H1 (cell line): ENCODE data around the gene CUL9. TPM values are rescaled to one million over a fixed set of nuclear protein-coding genes. Genes with fewer than 3 reads are reported as not detected.

Source experiments
- ASH2L ChIP-seq: fragments of 200-600, 300-600 bp; sonication (generic); IDR thresholded peaks from one replicate; pipeline ENCODE4 v1.7.1; 2017; ENCODE audit warnings: low read length
- BACH1 ChIP-seq: IDR thresholded peaks from 2 replicates; pipeline ENCODE4 v1.6.1; 2012; ENCODE audit warnings: low read length, improper control_type of control experiment
- CBX5 ChIP-seq: fragments of 300-800, 300-1000 bp; sonication (generic); IDR thresholded peaks from 2 replicates; pipeline ENCODE4 v1.7.1; 2016; ENCODE audit warnings: antibody characterized with exemption, low read length, low read depth
- CHD2 ChIP-seq: IDR thresholded peaks from 2 replicates; pipeline ENCODE4 v1.6.1; 2012; ENCODE audit warnings: low read length, improper control_type of control experiment
- GABPA ChIP-seq: IDR thresholded peaks from 2 replicates; pipeline ENCODE4 v1.6.1; 2011; ENCODE audit warnings: mild to moderate bottlenecking, low read length, moderate library complexity, borderline replicate concordance; ENCODE audit not compliant: insufficient read depth
- HDAC2 ChIP-seq, 2 experiments: fragments of 300-600 bp in 1 of 2; sonication (generic) in 1 of 2; IDR thresholded peaks; 2 replicates each; pipeline ENCODE4 v1.6.1; 2011 to 2012; ENCODE audit warnings: low read depth in 2 of 2, low read length in 2 of 2, mild to moderate bottlenecking in 2 of 2, moderate library complexity in 2 of 2, borderline replicate concordance in 1 of 2, inconsistent platforms in 1 of 2
- MAFK ChIP-seq: IDR thresholded peaks from 2 replicates; pipeline ENCODE4 v1.6.1; 2012; ENCODE audit warnings: low read depth, mild to moderate bottlenecking, improper control_type of control experiment, low read length
- NRF1 ChIP-seq: IDR thresholded peaks from 2 replicates; pipeline ENCODE4 v1.6.1; 2011; ENCODE audit warnings: mild to moderate bottlenecking, low read depth, low read length, improper control_type of control experiment
- SIX5 ChIP-seq: IDR thresholded peaks from 2 replicates; pipeline ENCODE4 v1.6.1; 2011; ENCODE audit warnings: mild to moderate bottlenecking, low read depth, low read length
- SP4 ChIP-seq: IDR thresholded peaks from 2 replicates; pipeline ENCODE4 v1.6.1; 2012; ENCODE audit warnings: low read length, inconsistent platforms
- SUZ12 ChIP-seq: fragments of 200-600 bp; sonication (generic); IDR thresholded peaks from 2 replicates; pipeline ENCODE4 v1.6.1; 2012; ENCODE audit warnings: mild to moderate bottlenecking, inconsistent platforms, low read length, moderate library complexity, mixed read lengths
- polyA plus RNA-seq, 7 experiments: library from polyadenylated mRNA; depleted of rRNA in 3 of 7; stranded (reverse) in 5 of 7; unstranded in 2 of 7; fragments of >200 nt in 5 of 7; fragments of 200-250 nt in 2 of 7; gene quantifications; 1 replicate in 5 of 7; 2 replicates in 1 of 7; 4 replicates in 1 of 7; pipeline versions ENCODE4 v1.2.1 to v1.2.3, GENCODE V29; 2011 to 2013; ENCODE audit warnings: missing spikeins in 2 of 7, mixed read lengths in 2 of 7
- total RNA-seq: library from RNA; stranded (reverse); fragmentation: NEBNext Ultra II Directional; extraction: Animal tissue kit (Norgen Biotek cat#: 25700); gene quantifications from 2 replicates; pipeline ENCODE4 v1.2.1, GENCODE V29; 2021

Gene CUL9
- total and polyA plus RNA-seq, 2 of the 8 experiments (the other 6 are each of a cell fraction or from before 2014, with no cell fraction given) = 7.7 to 9.8 TPM

DNA sequence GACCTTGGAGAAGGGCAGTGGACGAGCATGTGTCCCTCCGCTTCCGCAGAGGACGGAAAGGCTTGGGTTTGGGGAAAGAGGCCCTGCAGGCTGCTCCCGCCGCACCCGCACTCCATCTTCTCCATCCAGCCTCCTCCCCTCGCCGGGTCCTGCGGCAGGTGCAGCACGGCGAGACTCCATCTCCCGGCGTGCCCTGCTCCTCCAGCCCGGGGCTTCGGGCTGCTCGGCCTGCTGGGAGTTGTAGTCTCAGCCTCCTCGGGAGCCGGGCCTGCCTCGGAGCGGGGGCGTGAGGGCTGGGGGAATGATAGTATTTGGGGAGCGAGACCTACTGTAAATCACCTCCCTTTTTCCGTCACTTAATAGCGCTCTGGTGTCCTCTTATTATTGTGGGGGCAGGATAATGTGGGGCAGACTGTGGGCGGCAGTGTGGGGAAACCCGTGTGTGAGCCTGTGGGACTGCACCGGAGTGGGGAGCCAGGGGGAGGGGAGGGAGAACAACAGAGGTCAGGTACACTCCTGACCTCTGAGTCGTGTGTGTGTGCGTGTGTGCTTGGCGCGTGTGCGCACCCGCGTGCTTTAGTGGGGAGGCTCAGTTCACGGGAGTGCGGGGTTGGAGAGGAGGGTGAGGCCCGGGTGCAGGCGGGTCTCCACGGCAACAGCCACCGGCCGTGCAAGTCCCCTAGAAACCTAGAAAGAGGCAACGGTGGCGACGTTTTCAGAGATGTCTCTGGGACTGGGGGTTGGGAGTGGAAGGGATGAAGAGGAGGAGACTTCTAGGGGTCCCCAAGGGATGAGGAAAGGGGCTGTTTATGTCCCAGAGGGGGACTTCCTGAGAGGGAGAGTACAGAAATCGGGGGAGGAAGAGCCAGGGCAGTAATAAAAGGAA lies 65.4 kb downstream of the CUL9 start (continued):
- no peak for TF ChIP-seq GABPA
- no peak for TF ChIP-seq CBX5
- peak; percentile 26; the same call in 1 of the 2 replicates for TF ChIP-seq BACH1
- peak; percentile 94 for TF ChIP-seq SIX5
- TF ChIP-seq NRF1 = no peak
- TF ChIP-seq ASH2L = peak; percentile 96
- TF ChIP-seq SP4 = no peak; the same call in 1 of the 2 replicates
- TF ChIP-seq CHD2 = 0 out of 2 replicates have a peak, but pooled peaks have one; percentile 2
- TF ChIP-seq SUZ12 = 0 out of 2 replicates have a peak, but pooled peaks have one; percentile 26
- no peak for TF ChIP-seq MAFK
- 0 out of 4 replicates have a peak, but pooled peaks of 1 of the 2 experiments have one; percentile 57 for TF ChIP-seq HDAC2 (IDR thresholded peaks at IDR 0.05; ENCODE audit: borderline replicate concordance in 1 of 2, low read depth in 2 of 2, low read length in 2 of 2)
